OCI-LY7 (cell line): Measurements from ENCODE around the gene TBC1D26. TPM values are rescaled to one million over a fixed set of nuclear protein-coding genes. Genes with fewer than 3 reads are reported as not detected.

Experiments used
- BruUV-seq: library from RNA; stranded (reverse); fragments of 400-500 nt; replicated peaks from 2 replicates; lab custom pipeline; 2021; lab: Mats Ljungman, UMichigan
- CTCF ChIA-PET: fragments of 300-600 bp; sonication (Branson Sonifier 250); formaldehyde crosslinking; loops from one replicate; lab custom pipeline; 2022; ENCODE audit warnings: antibody characterized with exemption; ENCODE audit not compliant: unreplicated experiment; lab: Charles Lee
- POLR2A ChIA-PET: fragments of 300-600 bp; sonication (Branson Sonifier 250); formaldehyde crosslinking; loops from one replicate; lab custom pipeline; 2022; ENCODE audit warnings: antibody characterized with exemption; lab: Charles Lee
- DNase-seq: peaks from one replicate; pipeline ENCODE4 v3.0.0-alpha.2; 2015; ENCODE audit warnings: low spot score
- H2AFZ ChIP-seq: fragments of 200-600 bp; sonication (generic), shearing (Covaris generic); 2 replicates; pipeline ENCODE4 v1.6.1; 2014; ENCODE audit warnings: mild to moderate bottlenecking, antibody characterized with exemption, low read length, moderate library complexity
- H3K27ac ChIP-seq: fragments of 200-600 bp; sonication (generic); 2 replicates; pipeline ENCODE4 v1.5.1; 2014; ENCODE audit warnings: mixed run types, low read depth, mild to moderate bottlenecking, moderate library complexity, low read length, inconsistent platforms; ENCODE audit not compliant: poor library complexity, severe bottlenecking
- H3K36me3 ChIP-seq: fragments of 200-600 bp; sonication (generic); 2 replicates; pipeline ENCODE4 v1.6.1; 2014; ENCODE audit warnings: mild to moderate bottlenecking, antibody characterized with exemption, low read length, moderate library complexity, mixed read lengths; ENCODE audit not compliant: insufficient read depth
- H3K4me1 ChIP-seq: fragments of 200-600 bp; sonication (generic); 2 replicates; pipeline ENCODE4 v1.5.1; 2014; ENCODE audit warnings: mild to moderate bottlenecking, low read length; ENCODE audit not compliant: insufficient read depth, poor library complexity, severe bottlenecking
- H3K4me2 ChIP-seq: fragments of 200-600 bp; sonication (generic); 2 replicates; pipeline ENCODE4 v1.6.1; 2014; ENCODE audit warnings: mild to moderate bottlenecking, low read length
- H3K4me3 ChIP-seq: fragments of 200-600 bp; sonication (generic); 2 replicates; pipeline ENCODE4 v1.5.1; 2014; ENCODE audit warnings: mild to moderate bottlenecking, low read depth, low read length; ENCODE audit not compliant: poor library complexity, severe bottlenecking
- H3K79me2 ChIP-seq: fragments of 200-600 bp; sonication (generic); 2 replicates; pipeline ENCODE4 v1.6.1; 2016; ENCODE audit warnings: low read depth, mild to moderate bottlenecking, low read length, moderate library complexity, mixed read lengths; ENCODE audit not compliant: insufficient read depth
- H3K9me2 ChIP-seq: fragments of 200-600 bp; sonication (generic); 2 replicates; pipeline ENCODE4 v1.6.1; 2016; ENCODE audit warnings: mild to moderate bottlenecking, low read length, mixed read lengths; ENCODE audit not compliant: insufficient read depth
- H3K9me3 ChIP-seq: fragments of 200-600 bp; sonication (generic); 2 replicates; pipeline ENCODE4 v1.6.1; 2014; ENCODE audit warnings: mild to moderate bottlenecking, mixed run types, low read length, mixed read lengths
- H4K20me1 ChIP-seq: fragments of 200-600 bp; sonication (generic); 2 replicates; pipeline ENCODE4 v1.6.1; 2014; ENCODE audit warnings: mild to moderate bottlenecking, antibody characterized with exemption, low read length, moderate library complexity, mixed read lengths; ENCODE audit not compliant: insufficient read depth
- CTCF ChIP-seq: fragments of 200-600 bp; sonication (generic); conservative IDR thresholded peaks from 2 replicates; pipeline ENCODE4 v1.5.1; 2014; ENCODE audit warnings: mild to moderate bottlenecking, antibody characterized with exemption, low read length, moderate library complexity, mixed read lengths
- EZH2phosphoT487 ChIP-seq: fragments of 200-600 bp; sonication (generic); IDR thresholded peaks from 2 replicates; pipeline ENCODE4 v1.6.1; 2018; ENCODE audit warnings: low read depth, borderline replicate concordance, mild to moderate bottlenecking, mixed run types, antibody characterized with exemption, low read length, moderate library complexity, mixed read lengths
- intact Hi-C: fragments of 100-400 bp; cut with micrococcal nuclease; formaldehyde crosslinking; loops from one replicate; pipeline ENCODE4 v1.10.0; 2022; ENCODE audit not compliant: unreplicated experiment
- total RNA-seq, 2 experiments: library from RNA; depleted of rRNA in 1 of 2; stranded (reverse); fragments of >200 nt in 1 of 2; shearing (Covaris generic) in 1 of 2; gene quantifications; 2 replicates each; pipeline ENCODE4 v1.2.3, GENCODE V29; 2014 to 2022

Gene TBC1D26
- total RNA-seq, 2 experiments from 2014 or later, result not detected

DNA sequence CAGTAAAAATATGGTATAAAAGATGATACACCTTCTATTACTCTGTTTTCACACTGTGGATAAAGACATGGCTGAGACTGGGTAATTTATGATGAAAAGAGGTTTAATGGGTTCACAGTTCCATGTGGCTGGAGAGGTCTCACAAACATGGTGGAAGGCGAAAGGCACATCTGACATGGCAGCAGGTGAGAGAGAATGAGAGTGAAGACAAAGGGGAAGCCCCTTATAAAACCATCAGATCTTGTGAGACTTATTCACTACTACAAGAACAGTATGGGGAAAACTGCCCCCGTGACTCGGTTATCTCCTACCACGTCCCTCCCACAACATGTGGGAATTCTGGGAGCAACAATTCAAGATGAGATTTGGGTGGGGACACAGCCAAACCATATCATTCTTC, 45.6 kb downstream of the TBC1D26 start:
- H3K36me3 ChIP-seq, result no peaks in the 10 kb centered on the region
- no peaks in the 10 kb centered on the region for H4K20me1 ChIP-seq
- TF ChIP-seq EZH2phosphoT487 (no peak), CTCF (no peak)
- no TSS peak for BruUV-seq
- no peaks in the 10 kb centered on the region for H3K9me2 ChIP-seq
- ChIA-PET CTCF (no interaction called here), POLR2A (no interaction called here)
- H3K79me2 ChIP-seq, result no peaks in the 10 kb centered on the region
- H3K4me2 ChIP-seq, result no peak overlapping the region
- no peak for DNase-seq
- no peaks in the 10 kb centered on the region for H3K9me3 ChIP-seq
- no peak overlapping the region for H3K4me3 ChIP-seq
- no peak overlapping the region for H2AFZ ChIP-seq
- no peaks in the 10 kb centered on the region for H3K4me1 ChIP-seq
- no peak overlapping the region for H3K27ac ChIP-seq
- intact Hi-C loops, result no loop called here

- intact Hi-C loops, result no loop called here
- DNase-seq, result no peak
- H3K9me3 ChIP-seq, result no peaks in the 10 kb centered on the region
- H2AFZ ChIP-seq, result no peak overlapping the region
- no peak overlapping the region for H3K4me3 ChIP-seq
- H3K9me2 ChIP-seq, result no peaks in the 10 kb centered on the region
- ChIA-PET CTCF (no interaction called here), POLR2A (no interaction called here)
- no peak for TF ChIP-seq CTCF
- no peak for TF ChIP-seq EZH2phosphoT487
- BruUV-seq, result no TSS peak
- H4K20me1 ChIP-seq, result no peaks in the 10 kb centered on the region
- no peaks in the 10 kb centered on the region for H3K4me1 ChIP-seq
- no peak overlapping the region for H3K4me2 ChIP-seq
- H3K79me2 ChIP-seq, result no peaks in the 10 kb centered on the region
- H3K27ac ChIP-seq, result no peak overlapping the region
- no peaks in the 10 kb centered on the region for H3K36me3 ChIP-seq
Measured at GRCh38 chr17:15779119-15779518, 47.0 kb downstream of the TBC1D26 start.

- intact Hi-C loops, result no loop called here
- H3K4me1 ChIP-seq, result no peaks in the 10 kb centered on the region
- BruUV-seq, result no TSS peak
- H3K9me2 ChIP-seq, result no peaks in the 10 kb centered on the region
- H3K4me3 ChIP-seq, result no peak overlapping the region
- POLR2A ChIA-PET, result interaction anchor here (0.6 kb wide), 1 partner anchor 33 kb away, joined by 3 read pairs; no protein-coding TSS in a partner anchor
- no peak for DNase-seq
- H3K79me2 ChIP-seq, result no peaks in the 10 kb centered on the region
- no peak overlapping the region for H3K27ac ChIP-seq
- no peaks in the 10 kb centered on the region for H4K20me1 ChIP-seq
- no peaks in the 10 kb centered on the region for H3K36me3 ChIP-seq
- no peaks in the 10 kb centered on the region for H3K9me3 ChIP-seq
- CTCF ChIA-PET, result no interaction called here
- H3K4me2 ChIP-seq, result no peak overlapping the region
- H2AFZ ChIP-seq, result no peak overlapping the region
- TF ChIP-seq CTCF (no peak), EZH2phosphoT487 (no peak)
Measured at GRCh38 chr17:15780188-15780587, 48.1 kb downstream of the TBC1D26 start.
